ENCODE measurements around the gene LACRT. TPM values are rescaled to one million over a fixed set of nuclear protein-coding genes. Genes with fewer than 3 reads are reported as not detected.

The LACRT gene
- polyA plus RNA-seq, 1 donor: not detected

DNA sequence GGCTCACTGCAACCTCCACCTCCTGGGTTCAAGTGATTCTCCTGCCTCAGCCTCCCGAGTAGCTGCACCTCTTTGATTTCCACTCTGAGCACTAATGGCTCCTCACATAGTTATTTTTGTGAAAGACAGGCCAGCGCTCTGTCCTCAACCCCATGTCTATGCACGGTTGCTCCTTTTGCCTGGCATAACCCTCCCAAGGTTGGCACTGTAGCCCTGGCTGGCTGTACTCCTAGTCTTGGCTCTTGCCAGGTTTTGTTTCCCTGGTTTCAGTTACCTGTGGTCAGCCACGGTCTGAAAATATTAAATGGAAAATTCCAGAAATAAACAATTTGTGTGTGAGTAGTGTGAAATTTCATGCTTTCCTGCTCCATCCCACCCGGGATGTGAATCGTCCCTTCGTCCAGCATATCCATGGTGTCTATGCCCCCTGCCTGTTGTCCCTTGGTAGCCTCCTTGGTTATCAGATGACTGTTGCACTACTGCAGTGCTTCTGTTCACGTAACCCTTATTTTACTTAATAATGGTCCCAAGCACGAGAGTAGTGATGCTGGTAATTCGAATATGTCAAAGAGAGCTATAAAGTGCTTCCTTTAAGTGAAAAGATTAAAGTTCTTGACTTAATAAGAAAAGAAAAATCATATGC, 25.7 kb upstream of the LACRT start:
- H3K36me3 ChIP-seq (ENCODE audit: control insufficient read depth, insufficient read depth, low read length): no peaks in the 10 kb centered on the region
- peaks cover 6% of the 10 kb centered on the region for H3K4me1 ChIP-seq (ENCODE audit: control insufficient read depth, insufficient read depth, low read length)
- no peaks in the 10 kb centered on the region for H3K9me3 ChIP-seq (ENCODE audit: control insufficient read depth, low read depth, low read length)
- no peak overlapping the region for H3K27ac ChIP-seq (ENCODE audit: low read length)
- 100% methylated on average over 1 of the region's 10 CpGs for WGBS (ENCODE audit: insufficient coverage, low lambda C conversion rate)
- no peak for DNase-seq
- H3K27me3 ChIP-seq (ENCODE audit: control insufficient read depth, insufficient read depth, low read length): no peaks in the 10 kb centered on the region
- H3K4me3 ChIP-seq (ENCODE audit: low read length): no peak overlapping the region

DNA sequence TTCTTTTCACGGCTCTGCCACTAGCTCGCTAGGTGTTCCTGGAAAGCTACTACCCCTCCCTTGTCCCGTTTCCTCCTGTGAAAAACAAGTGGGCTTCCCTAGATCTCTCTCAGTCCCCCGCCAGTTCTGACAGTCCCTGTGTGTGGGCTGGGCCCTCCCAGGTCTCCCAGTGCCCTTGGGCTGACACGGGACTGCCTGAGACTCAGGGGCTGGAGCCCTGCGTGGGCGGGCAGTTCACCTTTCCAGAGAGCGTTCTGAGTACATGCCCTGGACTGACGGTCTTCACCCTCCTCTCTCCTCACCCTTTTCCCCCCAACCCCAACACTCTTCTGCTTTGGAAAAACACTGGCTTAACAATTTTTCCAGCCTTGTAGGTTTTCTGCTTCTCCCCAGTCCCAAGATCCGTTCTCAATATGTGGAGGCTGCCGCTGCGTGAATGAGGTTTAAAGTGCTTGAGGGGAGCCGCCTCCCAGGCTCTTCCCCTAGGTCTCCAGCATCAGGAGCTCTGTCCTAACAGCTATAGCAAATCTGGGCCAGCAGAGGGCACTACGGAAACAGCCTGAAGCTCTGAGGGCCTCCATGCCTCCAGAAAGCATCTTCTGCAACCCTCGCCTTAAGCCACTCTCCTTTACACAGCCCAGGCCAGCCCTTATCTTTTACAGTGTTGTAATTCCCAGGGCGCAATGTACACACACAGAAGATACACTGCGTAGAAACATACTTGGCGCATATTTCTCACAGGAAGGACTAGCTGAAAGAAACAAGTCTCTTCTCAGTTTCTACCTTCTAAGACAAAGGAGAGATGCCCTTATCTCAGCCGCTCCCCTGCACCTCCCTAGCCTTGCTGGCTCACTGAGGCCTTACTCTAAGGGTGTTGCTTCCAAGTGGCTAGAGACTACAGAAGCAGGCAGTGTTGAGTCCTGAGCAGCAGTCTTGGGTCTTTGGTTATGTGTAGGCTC, 23.9 kb upstream of the LACRT start:
- Histone ChIP-seq H3K9me3 (ENCODE audit: control insufficient read depth, low read depth, low read length) (no peaks in the 10 kb centered on the region), H3K27ac (ENCODE audit: low read length) (no peak overlapping the region), H3K4me3 (ENCODE audit: low read length) (no peak overlapping the region), H3K27me3 (ENCODE audit: control insufficient read depth, insufficient read depth, low read length) (no peaks in the 10 kb centered on the region), H3K36me3 (ENCODE audit: control insufficient read depth, insufficient read depth, low read length) (no peaks in the 10 kb centered on the region), H3K4me1 (ENCODE audit: control insufficient read depth, insufficient read depth, low read length) (peaks cover 6% of the 10 kb centered on the region)
- WGBS (ENCODE audit: insufficient coverage, low lambda C conversion rate): no CpG with 5 or more reads among the region's 19 CpGs
- peak; percentile 61 to 72 for DNase-seq

DNA sequence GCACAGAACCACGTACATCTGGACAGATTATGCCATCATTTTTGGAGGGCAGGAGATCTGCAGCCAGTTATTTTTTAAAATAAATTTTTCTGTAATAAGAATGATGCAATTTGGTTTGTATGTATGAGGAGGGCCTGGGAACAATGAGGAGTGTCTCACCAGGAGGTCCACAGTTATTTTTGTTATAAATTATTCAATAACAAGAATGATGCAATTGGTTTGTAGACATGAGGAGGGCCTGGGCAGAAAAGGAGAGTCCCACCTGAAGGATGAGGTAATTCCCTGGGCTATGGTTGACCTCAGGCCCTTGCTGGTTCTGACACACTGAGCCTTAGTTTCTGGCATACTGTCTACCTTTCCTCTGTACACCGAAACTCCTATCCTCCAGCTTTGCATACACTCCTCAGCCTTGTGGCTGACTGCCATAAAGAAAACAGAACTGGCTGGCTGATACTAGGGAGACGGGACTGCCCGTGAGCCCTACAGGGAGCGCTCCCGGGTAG, 22.5 kb upstream of the LACRT start:
- 67% methylated on average over 2 of the region's 6 CpGs for WGBS (ENCODE audit: insufficient coverage, low lambda C conversion rate)
- no peak for DNase-seq
- Histone ChIP-seq H3K27ac (ENCODE audit: low read length) (no peak overlapping the region), H3K36me3 (ENCODE audit: control insufficient read depth, insufficient read depth, low read length) (no peaks in the 10 kb centered on the region), H3K27me3 (ENCODE audit: control insufficient read depth, insufficient read depth, low read length) (no peaks in the 10 kb centered on the region), H3K4me3 (ENCODE audit: low read length) (no peak overlapping the region), H3K9me3 (ENCODE audit: control insufficient read depth, low read depth, low read length) (no peaks in the 10 kb centered on the region), H3K4me1 (ENCODE audit: control insufficient read depth, insufficient read depth, low read length) (peaks cover 6% of the 10 kb centered on the region)

DNA sequence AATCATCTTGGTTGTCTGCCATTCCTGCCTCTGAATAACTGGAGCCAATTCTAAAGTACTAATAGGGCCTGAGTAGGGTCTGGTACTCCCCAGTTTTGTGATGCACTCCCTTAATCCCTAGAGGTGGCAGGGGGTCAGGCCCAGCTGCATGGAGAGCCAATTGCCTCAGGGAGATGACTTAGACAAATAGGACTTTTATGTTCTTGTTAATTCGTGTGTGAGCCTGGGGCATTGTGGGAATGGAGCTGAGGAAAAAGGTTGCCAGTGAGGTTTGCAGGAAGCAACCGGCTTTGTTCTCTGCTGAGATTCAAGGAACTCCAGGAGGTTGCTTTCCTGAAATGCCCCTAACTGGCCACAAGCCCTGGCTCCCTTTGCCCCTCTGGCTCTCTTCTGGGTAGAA, 20.2 kb upstream of the LACRT start:
- no CpG with 5 or more reads among the region's 2 CpGs for WGBS (ENCODE audit: insufficient coverage, low lambda C conversion rate)
- Histone ChIP-seq H3K36me3 (ENCODE audit: control insufficient read depth, insufficient read depth, low read length) (no peaks in the 10 kb centered on the region), H3K9me3 (ENCODE audit: control insufficient read depth, low read depth, low read length) (no peaks in the 10 kb centered on the region), H3K27me3 (ENCODE audit: control insufficient read depth, insufficient read depth, low read length) (peaks cover 8% of the 10 kb centered on the region), H3K27ac (ENCODE audit: low read length) (no peak overlapping the region), H3K4me1 (ENCODE audit: control insufficient read depth, insufficient read depth, low read length) (peaks cover 6% of the 10 kb centered on the region), H3K4me3 (ENCODE audit: low read length) (no peak overlapping the region)
- no peak for DNase-seq

DNA sequence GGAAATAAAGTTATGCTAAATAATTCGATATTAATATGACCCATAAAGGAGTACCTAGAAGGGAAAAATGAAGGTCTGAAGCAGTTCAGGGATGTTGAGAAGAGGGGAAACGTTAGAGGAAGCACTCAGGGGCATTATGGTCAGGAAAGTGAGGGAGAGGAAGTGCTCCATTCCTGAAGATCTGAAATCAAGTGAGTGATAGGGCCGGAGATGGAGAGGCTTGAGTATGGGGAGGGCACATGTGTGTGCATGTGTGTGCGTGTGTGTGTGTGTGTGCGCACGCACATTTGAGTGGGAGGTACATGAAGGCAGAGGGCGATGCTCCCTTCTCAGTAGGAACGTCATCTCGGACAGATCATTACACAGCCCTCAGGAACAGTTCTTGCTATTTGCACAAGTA, 18.3 kb upstream of the LACRT start:
- Histone ChIP-seq H3K36me3 (ENCODE audit: control insufficient read depth, insufficient read depth, low read length) (no peaks in the 10 kb centered on the region), H3K9me3 (ENCODE audit: control insufficient read depth, low read depth, low read length) (no peaks in the 10 kb centered on the region), H3K27me3 (ENCODE audit: control insufficient read depth, insufficient read depth, low read length) (peaks cover 14% of the 10 kb centered on the region), H3K4me3 (ENCODE audit: low read length) (no peak overlapping the region), H3K27ac (ENCODE audit: low read length) (no peak overlapping the region), H3K4me1 (ENCODE audit: control insufficient read depth, insufficient read depth, low read length) (no peaks in the 10 kb centered on the region)
- no CpG with 5 or more reads among the region's 9 CpGs for WGBS (ENCODE audit: insufficient coverage, low lambda C conversion rate)
- no peak for DNase-seq

DNA sequence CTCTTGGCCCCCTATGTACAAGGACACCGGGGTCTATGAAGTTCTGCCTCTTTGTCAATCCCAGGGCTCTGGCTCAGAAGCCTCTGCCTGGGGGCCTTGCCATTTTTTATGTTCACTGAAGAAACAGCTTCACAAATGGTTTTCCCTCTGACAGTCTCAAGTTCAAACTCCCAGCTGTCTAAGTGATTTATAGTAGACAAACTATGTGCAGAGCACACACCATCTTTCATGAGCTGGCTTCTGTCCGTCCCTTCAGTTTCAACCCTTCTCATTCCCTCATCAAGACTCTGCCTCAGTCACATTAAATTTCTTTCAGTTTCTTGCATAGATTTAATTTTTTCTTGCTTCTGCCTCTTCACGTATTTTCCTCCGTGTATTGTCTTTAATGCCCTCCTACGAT, 16.2 kb upstream of the LACRT start:
- H3K4me1 ChIP-seq (ENCODE audit: control insufficient read depth, insufficient read depth, low read length): no peaks in the 10 kb centered on the region
- peaks cover 20% of the 10 kb centered on the region for H3K27me3 ChIP-seq (ENCODE audit: control insufficient read depth, insufficient read depth, low read length)
- no peaks in the 10 kb centered on the region for H3K9me3 ChIP-seq (ENCODE audit: control insufficient read depth, low read depth, low read length)
- 65% methylated on average over 4 of the region's 5 CpGs for WGBS (ENCODE audit: insufficient coverage, low lambda C conversion rate)
- DNase-seq: no peak
- H3K27ac ChIP-seq (ENCODE audit: low read length): no peak overlapping the region
- H3K4me3 ChIP-seq (ENCODE audit: low read length): no peak overlapping the region
- H3K36me3 ChIP-seq (ENCODE audit: control insufficient read depth, insufficient read depth, low read length): no peaks in the 10 kb centered on the region

DNA sequence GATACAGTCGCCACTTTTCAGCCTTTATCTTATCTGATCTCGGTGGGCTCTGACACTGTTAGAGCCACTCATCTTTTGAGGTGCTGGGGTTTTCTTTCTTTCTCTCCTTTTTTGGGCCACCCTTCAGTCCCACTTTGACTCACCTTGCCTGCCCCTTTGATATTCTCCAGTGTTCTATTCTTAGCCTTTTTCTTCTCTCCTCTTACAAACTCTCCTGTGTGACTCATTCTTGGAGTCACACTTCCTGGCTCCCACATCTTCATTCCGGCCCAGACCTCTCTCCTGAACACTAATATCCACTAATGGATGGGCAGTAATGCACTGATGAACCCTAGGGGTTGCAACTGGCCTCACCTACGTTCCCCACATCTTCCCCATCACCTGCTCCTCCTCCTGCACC, 15.7 kb upstream of the LACRT start:
- no peak for DNase-seq
- H3K4me1 ChIP-seq (ENCODE audit: control insufficient read depth, insufficient read depth, low read length): no peaks in the 10 kb centered on the region
- no peak overlapping the region for H3K27ac ChIP-seq (ENCODE audit: low read length)
- H3K4me3 ChIP-seq (ENCODE audit: low read length): no peak overlapping the region
- H3K36me3 ChIP-seq (ENCODE audit: control insufficient read depth, insufficient read depth, low read length): no peaks in the 10 kb centered on the region
- H3K9me3 ChIP-seq (ENCODE audit: control insufficient read depth, low read depth, low read length): no peaks in the 10 kb centered on the region
- 44% methylated on average over 3 of the region's 4 CpGs for WGBS (ENCODE audit: insufficient coverage, low lambda C conversion rate)
- peaks cover 24% of the 10 kb centered on the region for H3K27me3 ChIP-seq (ENCODE audit: control insufficient read depth, insufficient read depth, low read length)

DNA sequence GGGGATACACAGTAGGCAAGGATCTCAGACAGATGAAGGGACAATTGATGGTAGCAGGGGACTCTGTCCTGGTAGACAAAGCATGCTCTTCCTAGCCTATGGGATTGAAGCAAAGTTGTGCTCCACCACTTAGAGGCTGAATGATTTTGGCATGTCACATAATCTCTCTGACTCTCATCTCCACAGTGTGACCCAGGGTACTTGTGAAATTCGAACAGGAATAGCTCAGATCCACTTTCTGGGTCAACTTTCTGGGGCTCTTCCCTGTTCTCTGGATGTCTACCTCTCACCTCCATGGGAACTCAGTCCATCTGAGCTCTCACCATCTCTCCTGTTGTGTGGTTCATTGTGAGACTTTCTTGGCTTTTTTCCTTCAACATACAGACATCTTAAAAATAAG, 15.1 kb upstream of the LACRT start:
- Histone ChIP-seq H3K9me3 (ENCODE audit: control insufficient read depth, low read depth, low read length) (no peaks in the 10 kb centered on the region), H3K4me3 (ENCODE audit: low read length) (no peak overlapping the region), H3K36me3 (ENCODE audit: control insufficient read depth, insufficient read depth, low read length) (no peaks in the 10 kb centered on the region), H3K27ac (ENCODE audit: low read length) (no peak overlapping the region), H3K4me1 (ENCODE audit: control insufficient read depth, insufficient read depth, low read length) (no peaks in the 10 kb centered on the region), H3K27me3 (ENCODE audit: control insufficient read depth, insufficient read depth, low read length) (peaks cover 29% of the 10 kb centered on the region)
- no peak for DNase-seq
- no CpG with 5 or more reads among the region's 1 CpG for WGBS (ENCODE audit: insufficient coverage, low lambda C conversion rate)

DNA sequence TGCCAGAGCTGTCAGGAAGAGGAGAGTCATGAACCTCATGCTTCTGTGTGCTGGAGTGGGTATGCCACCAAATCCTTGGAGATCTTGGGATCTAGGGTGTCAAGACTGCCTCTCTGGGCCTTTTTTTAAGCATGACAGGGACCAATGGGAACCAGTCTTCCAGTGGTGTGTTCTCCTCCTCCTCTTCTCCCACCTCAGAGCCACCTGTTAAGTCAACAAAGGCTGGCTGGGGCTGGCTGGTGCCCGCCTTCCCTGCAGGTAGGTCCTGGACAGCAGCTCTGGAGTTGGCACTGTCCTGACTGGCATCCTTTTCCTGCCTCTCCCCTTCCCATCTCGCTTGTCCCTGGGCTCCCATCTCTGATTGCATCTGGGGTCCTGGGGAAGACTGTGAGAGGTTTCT, 13.6 kb upstream of the LACRT start, which contains the start of gene DCD:
Gene DCD, minus strand, starts transcription at position 101 of the 400 bp plus-strand sequence. Its CDS starts 62 bp downstream, at position 39.
- Histone ChIP-seq H3K27me3 (ENCODE audit: control insufficient read depth, insufficient read depth, low read length) (peaks cover 31% of the 10 kb centered on the region), H3K4me1 (ENCODE audit: control insufficient read depth, insufficient read depth, low read length) (no peaks in the 10 kb centered on the region), H3K9me3 (ENCODE audit: control insufficient read depth, low read depth, low read length) (no peaks in the 10 kb centered on the region), H3K27ac (ENCODE audit: low read length) (no peak within 1 kb of the TSS), H3K36me3 (ENCODE audit: control insufficient read depth, insufficient read depth, low read length) (no peaks in the 10 kb centered on the region), H3K4me3 (ENCODE audit: low read length) (no peak within 1 kb of the TSS)
- DNase-seq: no peak
- no CpG with 5 or more reads among the region's 2 CpGs for WGBS (ENCODE audit: insufficient coverage, low lambda C conversion rate)

DNA sequence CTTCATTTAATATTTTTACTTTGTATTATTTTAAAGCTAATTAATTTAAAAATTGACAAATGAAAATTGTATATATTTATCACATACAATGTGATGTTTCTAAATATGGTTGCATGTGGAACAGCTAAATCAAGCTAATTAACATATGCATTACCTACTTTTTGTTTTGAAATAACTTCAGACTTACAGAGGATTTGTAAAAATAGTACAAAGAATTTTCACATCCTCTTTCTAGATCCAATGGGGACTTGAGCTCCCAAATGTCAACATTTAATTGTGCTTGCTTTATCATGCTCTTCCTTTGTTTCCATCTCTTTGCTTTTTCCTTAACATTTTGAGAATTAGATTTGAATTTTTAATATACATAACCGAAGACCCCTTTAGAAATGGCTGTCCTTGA, 6.9 kb upstream of the LACRT start:
- 100% methylated on average over 1 of the region's 1 CpG for WGBS (ENCODE audit: insufficient coverage, low lambda C conversion rate)
- Histone ChIP-seq H3K9me3 (ENCODE audit: control insufficient read depth, low read depth, low read length) (no peaks in the 10 kb centered on the region), H3K36me3 (ENCODE audit: control insufficient read depth, insufficient read depth, low read length) (no peaks in the 10 kb centered on the region), H3K27me3 (ENCODE audit: control insufficient read depth, insufficient read depth, low read length) (peaks cover 22% of the 10 kb centered on the region), H3K4me1 (ENCODE audit: control insufficient read depth, insufficient read depth, low read length) (no peaks in the 10 kb centered on the region), H3K4me3 (ENCODE audit: low read length) (no peak overlapping the region), H3K27ac (ENCODE audit: low read length) (no peak overlapping the region)
- DNase-seq: no peak
